Stomach (tissue), 4 donors: Measurements from ENCODE around the gene TBCK.

Source experiments
- POLR2A ChIP-seq, 4 donors: fragments of 450-650 bp; IDR thresholded peaks; one replicate each; pipeline ENCODE4 v1.6.1; 2016; ENCODE audit warnings: antibody characterized with exemption in 4 of 4, control low read depth in 2 of 4, mild to moderate bottlenecking in 1 of 4, moderate library complexity in 1 of 4
- POLR2AphosphoS5 ChIP-seq, 3 donors: sonication (generic); formaldehyde crosslinking; IDR thresholded peaks; one replicate each; pipeline ENCODE4 v1.6.1; 2016; ENCODE audit warnings: antibody characterized with exemption in 3 of 3
- TF ChIP-seq, protein P1 (sequence below), 7 experiments: fragments of 450-650 bp in 4 of 7; fragments of 200-600 bp in 3 of 7; sonication (generic) in 3 of 7; IDR thresholded peaks; one replicate each; pipeline ENCODE4 v1.5.1; 2016 to 2019; ENCODE audit warnings: antibody characterized with exemption in 7 of 7, control low read depth in 2 of 7, mild to moderate bottlenecking in 1 of 7

DNA sequence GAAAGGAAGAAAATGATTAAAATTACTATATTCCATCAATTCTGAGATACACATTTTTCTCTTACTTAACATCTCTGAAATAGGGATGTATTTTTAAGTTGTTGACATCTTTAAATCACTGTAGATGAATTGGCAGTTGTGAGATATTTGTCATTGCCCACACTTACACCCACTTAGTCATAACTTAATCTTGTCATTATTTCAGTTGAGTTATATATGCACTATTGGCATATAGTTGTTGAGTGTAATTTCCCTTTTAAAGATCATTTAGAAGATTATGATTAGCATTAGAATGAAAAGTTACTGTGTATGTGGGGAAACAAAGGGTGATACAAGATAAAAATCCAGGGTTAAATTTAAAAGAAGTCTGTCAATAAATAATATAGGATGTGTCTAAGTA lies 2.5 kb upstream of the TBCK start:
- TF ChIP-seq, protein P1, sequence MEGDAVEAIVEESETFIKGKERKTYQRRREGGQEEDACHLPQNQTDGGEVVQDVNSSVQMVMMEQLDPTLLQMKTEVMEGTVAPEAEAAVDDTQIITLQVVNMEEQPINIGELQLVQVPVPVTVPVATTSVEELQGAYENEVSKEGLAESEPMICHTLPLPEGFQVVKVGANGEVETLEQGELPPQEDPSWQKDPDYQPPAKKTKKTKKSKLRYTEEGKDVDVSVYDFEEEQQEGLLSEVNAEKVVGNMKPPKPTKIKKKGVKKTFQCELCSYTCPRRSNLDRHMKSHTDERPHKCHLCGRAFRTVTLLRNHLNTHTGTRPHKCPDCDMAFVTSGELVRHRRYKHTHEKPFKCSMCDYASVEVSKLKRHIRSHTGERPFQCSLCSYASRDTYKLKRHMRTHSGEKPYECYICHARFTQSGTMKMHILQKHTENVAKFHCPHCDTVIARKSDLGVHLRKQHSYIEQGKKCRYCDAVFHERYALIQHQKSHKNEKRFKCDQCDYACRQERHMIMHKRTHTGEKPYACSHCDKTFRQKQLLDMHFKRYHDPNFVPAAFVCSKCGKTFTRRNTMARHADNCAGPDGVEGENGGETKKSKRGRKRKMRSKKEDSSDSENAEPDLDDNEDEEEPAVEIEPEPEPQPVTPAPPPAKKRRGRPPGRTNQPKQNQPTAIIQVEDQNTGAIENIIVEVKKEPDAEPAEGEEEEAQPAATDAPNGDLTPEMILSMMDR (IDR thresholded peaks at IDR 0.05): no peak
- TF ChIP-seq POLR2A (IDR thresholded peaks at IDR 0.05) (no peak), POLR2AphosphoS5 (IDR thresholded peaks at IDR 0.05) (no peak)
